ENCODE results near the gene SPSB2. TPM values are rescaled to one million over a fixed set of nuclear protein-coding genes. Genes with fewer than 3 reads are reported as not detected.
A peak's percentile ranks its signal among the peaks of the same experiment; 100 is the strongest.
"Not testable (repeated sequence)": the region's sequence is repeated elsewhere in the genome, so short reads cannot be mapped to it uniquely, and the experiment has no call there.

SPSB2 gene
- total and polyA plus RNA-seq, 9 of the 15 experiments (the other 6 are each of a cell fraction or from before 2014, with no cell fraction given), result 0.10 to 10.6 (median 1.9) TPM

DNA sequence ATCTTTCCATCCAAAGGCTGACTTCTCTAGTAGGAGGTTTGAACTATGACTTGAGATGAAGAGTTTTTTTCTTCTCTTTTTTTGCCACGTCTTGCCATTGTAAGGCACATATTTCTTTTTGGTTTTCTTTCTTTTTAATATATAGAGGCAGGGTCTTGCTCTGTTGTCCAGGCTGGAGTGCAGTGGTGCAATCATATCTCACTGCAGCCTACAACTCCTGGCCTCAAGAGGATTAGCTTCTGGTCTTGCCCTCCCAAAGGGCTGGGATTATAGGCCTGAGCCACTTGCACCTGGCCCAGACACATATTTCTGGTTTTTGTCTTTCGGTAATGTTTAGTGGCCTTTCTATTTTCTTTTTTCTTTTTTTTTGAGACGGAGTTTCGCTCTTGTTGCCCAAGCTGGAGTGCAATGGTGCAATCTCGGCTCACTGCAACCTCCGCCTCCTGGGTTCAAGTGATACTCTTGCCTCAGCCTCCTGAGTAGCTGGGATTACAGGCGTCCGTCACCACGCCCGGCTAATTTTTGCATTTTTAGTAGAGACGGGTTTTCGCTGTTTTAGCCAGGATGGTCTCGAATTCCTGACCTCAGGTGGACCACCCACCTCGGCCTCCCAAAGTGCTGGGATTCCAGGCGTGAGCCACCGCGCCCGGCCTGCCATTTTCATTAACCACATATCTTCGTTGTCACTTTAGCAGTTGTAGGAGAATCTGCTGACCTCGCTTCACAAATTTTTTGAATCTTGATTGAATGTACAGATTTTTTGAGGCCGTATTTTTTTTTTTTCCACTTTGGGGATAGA, 16.9 kb upstream of the SPSB2 start:
- Histone ChIP-seq H3K9ac (ENCODE audit: insufficient read depth in 1 of 2, low read depth in 2 of 2, low read length in 2 of 2) (peak overlapping the region in 1 of 2 experiments; percentile 90; a peak in 2 of 4 replicates), H3K4me2 (ENCODE audit: insufficient read depth, low read length) (peak overlapping the region; percentile 74), H3K4me1 (replicated peaks in 1 of 2; ENCODE audit: control insufficient read depth in 2 of 2, insufficient read depth in 2 of 2, low read length in 2 of 2) (peaks cover 12 to 19% of the 10 kb centered on the region in 2 experiments; a peak in 4 of 5 replicates), H3K4me3 (peak overlapping the region; percentile 25; the same call in 1 of the 2 replicates), H2AFZ (ENCODE audit: low read depth, low read length) (peak overlapping the region; percentile 87), H3K27ac (ENCODE audit: extremely low read depth, low read depth, low read length) (peak overlapping the region; percentile 96)
- ATAC-seq; H3K9me3 ChIP-seq (replicated peaks; ENCODE audit: control insufficient read depth, insufficient read depth, low read depth, low read length); CTCF ChIA-PET (ENCODE audit: low intra/inter-chr PET ratio); H3K36me3 ChIP-seq (ENCODE audit: control insufficient read depth, insufficient read depth, low read length); H4K20me1 ChIP-seq (replicated peaks; ENCODE audit: control insufficient read depth, insufficient read depth, low read length); H3K9me1 ChIP-seq (ENCODE audit: control insufficient read depth, insufficient read depth, low read length); FAIRE-seq; H3K79me2 ChIP-seq (ENCODE audit: control insufficient read depth, insufficient read depth, low read length); BruUV-seq (replicated peaks); in situ Hi-C loops (cut with MboI); H3K27me3 ChIP-seq (ENCODE audit: control insufficient read depth in 2 of 2, insufficient read depth in 2 of 2, low read length in 2 of 2); DNase-seq (ENCODE audit: extremely low read depth in 1 of 4, low spot score in 3 of 4): not testable (repeated sequence)
- intact Hi-C loops (cut with micrococcal nuclease), result loop anchor here (2.0 kb wide), 1 partner anchor 17 kb away; the partner anchor contains the start of gene SPSB2
- 83% methylated on average over 17 of the region's 21 CpGs for WGBS (ENCODE audit: insufficient coverage, low coverage, missing lambda C conversion rate)
- POLR2A ChIA-PET, result interaction anchor here (0.8 to 1.8 kb wide), 3 partner anchors 9 to 18 kb away, joined by 4 to 17 read pairs (median 4); partner anchors contain the start of gene SPSB2
- TF ChIP-seq ZNF644 (tag; IDR thresholded peaks at IDR 0.05; ENCODE audit: low read depth), result peak; percentile 36; the same call in 1 of the 2 replicates
- TF ChIP-seq, protein P1, sequence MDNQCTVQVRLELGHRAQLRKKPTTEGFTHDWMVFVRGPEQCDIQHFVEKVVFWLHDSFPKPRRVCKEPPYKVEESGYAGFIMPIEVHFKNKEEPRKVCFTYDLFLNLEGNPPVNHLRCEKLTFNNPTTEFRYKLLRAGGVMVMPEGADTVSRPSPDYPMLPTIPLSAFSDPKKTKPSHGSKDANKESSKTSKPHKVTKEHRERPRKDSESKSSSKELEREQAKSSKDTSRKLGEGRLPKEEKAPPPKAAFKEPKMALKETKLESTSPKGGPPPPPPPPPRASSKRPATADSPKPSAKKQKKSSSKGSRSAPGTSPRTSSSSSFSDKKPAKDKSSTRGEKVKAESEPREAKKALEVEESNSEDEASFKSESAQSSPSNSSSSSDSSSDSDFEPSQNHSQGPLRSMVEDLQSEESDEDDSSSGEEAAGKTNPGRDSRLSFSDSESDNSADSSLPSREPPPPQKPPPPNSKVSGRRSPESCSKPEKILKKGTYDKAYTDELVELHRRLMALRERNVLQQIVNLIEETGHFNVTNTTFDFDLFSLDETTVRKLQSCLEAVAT (IDR thresholded peaks at IDR 0.05), result peak in 1 of 2 experiments; percentile 25; a peak in 1 of 4 replicates
- TF ChIP-seq TRIM24 (IDR thresholded peaks at IDR 0.05), result 0 out of 4 replicates have a peak, but pooled peaks of 1 of the 2 experiments have one; percentile 31
- TF ChIP-seq ZNF121 (CRISPR knock-in tag; conservative IDR thresholded peaks at IDR 0.05), result peak; percentile 53; the same call in 1 of the 2 replicates

DNA sequence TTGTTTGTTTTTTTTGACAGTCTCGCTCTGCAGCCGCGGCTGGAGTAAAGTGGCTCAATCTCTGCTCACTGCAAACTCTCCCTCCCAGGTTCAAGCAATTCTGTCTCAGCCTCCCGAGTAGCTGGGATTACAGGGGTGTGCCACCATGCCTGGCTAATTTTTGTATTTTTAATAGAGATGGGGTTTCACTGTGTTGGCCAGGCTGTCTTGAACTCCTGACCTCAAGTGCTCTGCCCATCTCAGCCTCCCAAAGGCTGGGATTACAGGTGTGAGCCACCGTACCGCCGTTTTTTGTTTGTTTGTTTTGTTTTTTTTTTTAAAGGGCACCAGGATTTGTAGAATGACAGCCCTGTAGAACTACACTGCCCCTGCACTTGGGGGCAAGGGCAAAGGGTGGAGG, 15.7 kb upstream of the SPSB2 start:
- CTCF ChIA-PET (ENCODE audit: low intra/inter-chr PET ratio); H3K9me1 ChIP-seq (ENCODE audit: control insufficient read depth, insufficient read depth, low read length); H3K9ac ChIP-seq (ENCODE audit: insufficient read depth in 1 of 2, low read depth in 2 of 2, low read length in 2 of 2); in situ Hi-C loops (cut with MboI); H3K4me2 ChIP-seq (ENCODE audit: insufficient read depth, low read length); FAIRE-seq; H3K27me3 ChIP-seq (ENCODE audit: control insufficient read depth in 2 of 2, insufficient read depth in 2 of 2, low read length in 2 of 2); DNase-seq (ENCODE audit: extremely low read depth in 1 of 4, low spot score in 3 of 4); H3K79me2 ChIP-seq (ENCODE audit: control insufficient read depth, insufficient read depth, low read length); BruUV-seq (replicated peaks); H3K4me3 ChIP-seq; intact Hi-C loops (cut with micrococcal nuclease); H2AFZ ChIP-seq (ENCODE audit: low read depth, low read length); ATAC-seq; H3K9me3 ChIP-seq (replicated peaks; ENCODE audit: control insufficient read depth, insufficient read depth, low read depth, low read length); H3K27ac ChIP-seq (ENCODE audit: extremely low read depth, low read depth, low read length); H4K20me1 ChIP-seq (replicated peaks; ENCODE audit: control insufficient read depth, insufficient read depth, low read length): not testable (repeated sequence)
- Histone ChIP-seq H3K4me1 (replicated peaks in 1 of 2; ENCODE audit: control insufficient read depth in 2 of 2, insufficient read depth in 2 of 2, low read length in 2 of 2) (peaks cover 12 to 23% of the 10 kb centered on the region in 2 experiments; a peak in 4 of 5 replicates), H3K36me3 (ENCODE audit: control insufficient read depth, insufficient read depth, low read length) (peaks cover 13% of the 10 kb centered on the region; the same call in 1 of the 3 replicates)
- POLR2A ChIA-PET, result interaction anchor here (0.6 kb wide), 1 partner anchor 21 kb away, joined by 3 read pairs; no protein-coding TSS in a partner anchor
- 70% methylated on average over 3 of the region's 7 CpGs for WGBS (ENCODE audit: insufficient coverage, low coverage, missing lambda C conversion rate)

All from K562 (cell line).